ENCODE measurements around the gene STPG1. TPM values are rescaled to one million over a fixed set of nuclear protein-coding genes. Genes with fewer than 3 reads are reported as not detected.

STPG1 gene
- polyA plus RNA-seq, 1 donor from 2014 or later, result 0.89 TPM

GRCh38 chr1:24361811-24362210 is 51.8 kb downstream of the STPG1 start:
- Histone ChIP-seq H3K36me3 (ENCODE audit: insufficient read depth, low read length) (no peaks in the 10 kb centered on the region), H3K27ac (ENCODE audit: low read length) (no peak overlapping the region), H3K4me3 (ENCODE audit: low read length) (no peak overlapping the region), H2AFZ (ENCODE audit: low read depth, low read length) (no peak overlapping the region), H3K4me2 (ENCODE audit: low read length) (no peak overlapping the region), H3K9ac (ENCODE audit: low read length) (no peak overlapping the region), H3K9me3 (ENCODE audit: low read length) (no peaks in the 10 kb centered on the region), H3K79me2 (replicated peaks; ENCODE audit: insufficient read depth, low read length) (no peaks in the 10 kb centered on the region), H3K9me2 (ENCODE audit: insufficient read depth, low read length) (no peaks in the 10 kb centered on the region), H3K27me3 (ENCODE audit: insufficient read depth, low read depth, low read length) (no peaks in the 10 kb centered on the region), H3F3A (ENCODE audit: insufficient read depth, low read length, poor library complexity, severe bottlenecking) (no peaks in the 10 kb centered on the region), H4K20me1 (ENCODE audit: insufficient read depth) (no peaks in the 10 kb centered on the region)
- TF ChIP-seq EP300 (conservative IDR thresholded peaks at IDR 0.05; ENCODE audit: poor library complexity, severe bottlenecking) (no peak), SMC3 (conservative IDR thresholded peaks at IDR 0.05; ENCODE audit: poor library complexity) (no peak), MXI1 (conservative IDR thresholded peaks at IDR 0.05; ENCODE audit: poor library complexity, severe bottlenecking) (no peak), RAD21 (conservative IDR thresholded peaks at IDR 0.05) (no peak), EZH2 (IDR thresholded peaks at IDR 0.05; ENCODE audit: borderline replicate concordance, insufficient read depth, low read length, poor library complexity, severe bottlenecking) (no peak), POLR2AphosphoS5 (IDR thresholded peaks at IDR 0.05) (no peak), TAF1 (IDR thresholded peaks at IDR 0.05; ENCODE audit: low read depth) (no peak)
- TF ChIP-seq, protein P1, sequence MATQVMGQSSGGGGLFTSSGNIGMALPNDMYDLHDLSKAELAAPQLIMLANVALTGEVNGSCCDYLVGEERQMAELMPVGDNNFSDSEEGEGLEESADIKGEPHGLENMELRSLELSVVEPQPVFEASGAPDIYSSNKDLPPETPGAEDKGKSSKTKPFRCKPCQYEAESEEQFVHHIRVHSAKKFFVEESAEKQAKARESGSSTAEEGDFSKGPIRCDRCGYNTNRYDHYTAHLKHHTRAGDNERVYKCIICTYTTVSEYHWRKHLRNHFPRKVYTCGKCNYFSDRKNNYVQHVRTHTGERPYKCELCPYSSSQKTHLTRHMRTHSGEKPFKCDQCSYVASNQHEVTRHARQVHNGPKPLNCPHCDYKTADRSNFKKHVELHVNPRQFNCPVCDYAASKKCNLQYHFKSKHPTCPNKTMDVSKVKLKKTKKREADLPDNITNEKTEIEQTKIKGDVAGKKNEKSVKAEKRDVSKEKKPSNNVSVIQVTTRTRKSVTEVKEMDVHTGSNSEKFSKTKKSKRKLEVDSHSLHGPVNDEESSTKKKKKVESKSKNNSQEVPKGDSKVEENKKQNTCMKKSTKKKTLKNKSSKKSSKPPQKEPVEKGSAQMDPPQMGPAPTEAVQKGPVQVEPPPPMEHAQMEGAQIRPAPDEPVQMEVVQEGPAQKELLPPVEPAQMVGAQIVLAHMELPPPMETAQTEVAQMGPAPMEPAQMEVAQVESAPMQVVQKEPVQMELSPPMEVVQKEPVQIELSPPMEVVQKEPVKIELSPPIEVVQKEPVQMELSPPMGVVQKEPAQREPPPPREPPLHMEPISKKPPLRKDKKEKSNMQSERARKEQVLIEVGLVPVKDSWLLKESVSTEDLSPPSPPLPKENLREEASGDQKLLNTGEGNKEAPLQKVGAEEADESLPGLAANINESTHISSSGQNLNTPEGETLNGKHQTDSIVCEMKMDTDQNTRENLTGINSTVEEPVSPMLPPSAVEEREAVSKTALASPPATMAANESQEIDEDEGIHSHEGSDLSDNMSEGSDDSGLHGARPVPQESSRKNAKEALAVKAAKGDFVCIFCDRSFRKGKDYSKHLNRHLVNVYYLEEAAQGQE (IDR thresholded peaks at IDR 0.05; ENCODE audit: borderline replicate concordance), result no peak
- TF ChIP-seq, protein P2, sequence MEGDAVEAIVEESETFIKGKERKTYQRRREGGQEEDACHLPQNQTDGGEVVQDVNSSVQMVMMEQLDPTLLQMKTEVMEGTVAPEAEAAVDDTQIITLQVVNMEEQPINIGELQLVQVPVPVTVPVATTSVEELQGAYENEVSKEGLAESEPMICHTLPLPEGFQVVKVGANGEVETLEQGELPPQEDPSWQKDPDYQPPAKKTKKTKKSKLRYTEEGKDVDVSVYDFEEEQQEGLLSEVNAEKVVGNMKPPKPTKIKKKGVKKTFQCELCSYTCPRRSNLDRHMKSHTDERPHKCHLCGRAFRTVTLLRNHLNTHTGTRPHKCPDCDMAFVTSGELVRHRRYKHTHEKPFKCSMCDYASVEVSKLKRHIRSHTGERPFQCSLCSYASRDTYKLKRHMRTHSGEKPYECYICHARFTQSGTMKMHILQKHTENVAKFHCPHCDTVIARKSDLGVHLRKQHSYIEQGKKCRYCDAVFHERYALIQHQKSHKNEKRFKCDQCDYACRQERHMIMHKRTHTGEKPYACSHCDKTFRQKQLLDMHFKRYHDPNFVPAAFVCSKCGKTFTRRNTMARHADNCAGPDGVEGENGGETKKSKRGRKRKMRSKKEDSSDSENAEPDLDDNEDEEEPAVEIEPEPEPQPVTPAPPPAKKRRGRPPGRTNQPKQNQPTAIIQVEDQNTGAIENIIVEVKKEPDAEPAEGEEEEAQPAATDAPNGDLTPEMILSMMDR (IDR thresholded peaks at IDR 0.05; ENCODE audit: poor library complexity, severe bottlenecking), result no peak

DNA sequence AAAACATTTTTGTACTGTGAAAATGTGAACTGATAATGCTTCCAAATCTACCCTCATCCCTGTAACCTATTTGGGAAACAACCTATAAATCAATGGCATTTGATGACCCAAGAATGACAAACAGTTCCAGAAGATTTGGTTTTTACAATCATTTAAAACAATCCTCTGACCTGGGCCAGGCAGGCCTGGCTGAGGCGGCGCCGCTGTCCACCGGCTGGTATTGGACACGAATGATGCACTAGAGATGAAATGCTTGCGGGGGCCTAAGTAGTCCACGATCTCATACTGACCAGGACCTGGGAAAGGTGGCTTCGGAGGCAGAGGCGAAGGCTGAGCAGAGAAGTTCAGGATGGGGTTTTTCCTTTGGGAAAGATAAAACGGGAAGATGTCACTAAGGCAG is 52.9 kb downstream of the STPG1 start:
- no peak overlapping the region for H3K9ac ChIP-seq (ENCODE audit: low read length)
- no peaks in the 10 kb centered on the region for H3K27me3 ChIP-seq (ENCODE audit: insufficient read depth, low read depth, low read length)
- H3K9me3 ChIP-seq (ENCODE audit: low read length), result no peaks in the 10 kb centered on the region
- H3K4me3 ChIP-seq (ENCODE audit: low read length), result no peak overlapping the region
- no peak overlapping the region for H2AFZ ChIP-seq (ENCODE audit: low read depth, low read length)
- H3K27ac ChIP-seq (ENCODE audit: low read length), result no peak overlapping the region
- no peak overlapping the region for H3K4me2 ChIP-seq (ENCODE audit: low read length)
- no peaks in the 10 kb centered on the region for H3K9me2 ChIP-seq (ENCODE audit: insufficient read depth, low read length)
- H4K20me1 ChIP-seq (ENCODE audit: insufficient read depth), result no peaks in the 10 kb centered on the region
- no peaks in the 10 kb centered on the region for H3K79me2 ChIP-seq (replicated peaks; ENCODE audit: insufficient read depth, low read length)
- H3K36me3 ChIP-seq (ENCODE audit: insufficient read depth, low read length), result no peaks in the 10 kb centered on the region
- H3F3A ChIP-seq (ENCODE audit: insufficient read depth, low read length, poor library complexity, severe bottlenecking), result no peaks in the 10 kb centered on the region
- TF ChIP-seq EZH2 (IDR thresholded peaks at IDR 0.05; ENCODE audit: borderline replicate concordance, insufficient read depth, low read length, poor library complexity, severe bottlenecking), result no peak
- no peak for TF ChIP-seq RAD21 (conservative IDR thresholded peaks at IDR 0.05)
- no peak for TF ChIP-seq EP300 (conservative IDR thresholded peaks at IDR 0.05; ENCODE audit: poor library complexity, severe bottlenecking)
- TF ChIP-seq SMC3 (conservative IDR thresholded peaks at IDR 0.05; ENCODE audit: poor library complexity), result no peak
- TF ChIP-seq, protein P2 (IDR thresholded peaks at IDR 0.05; ENCODE audit: poor library complexity, severe bottlenecking), result no peak
- no peak for TF ChIP-seq POLR2AphosphoS5 (IDR thresholded peaks at IDR 0.05)
- TF ChIP-seq, protein P1 (IDR thresholded peaks at IDR 0.05; ENCODE audit: borderline replicate concordance), result no peak
- no peak for TF ChIP-seq MXI1 (conservative IDR thresholded peaks at IDR 0.05; ENCODE audit: poor library complexity, severe bottlenecking)
- TF ChIP-seq TAF1 (IDR thresholded peaks at IDR 0.05; ENCODE audit: low read depth), result no peak

Measured in neural cell (in vitro differentiated cells).